NCI-H82 treated with DMSO at 0.1 percent for 48 hours (cell line): ENCODE data around the gene FAM81A.
A peak's percentile ranks its signal among the peaks of the same experiment; 100 is the strongest.

Source experiments
- DNase-seq: peaks from one replicate; lab custom pipeline; 2025; ENCODE audit not compliant: unreplicated experiment; lab: John Stamatoyannopoulos, UW

The FAM81A gene

DNA sequence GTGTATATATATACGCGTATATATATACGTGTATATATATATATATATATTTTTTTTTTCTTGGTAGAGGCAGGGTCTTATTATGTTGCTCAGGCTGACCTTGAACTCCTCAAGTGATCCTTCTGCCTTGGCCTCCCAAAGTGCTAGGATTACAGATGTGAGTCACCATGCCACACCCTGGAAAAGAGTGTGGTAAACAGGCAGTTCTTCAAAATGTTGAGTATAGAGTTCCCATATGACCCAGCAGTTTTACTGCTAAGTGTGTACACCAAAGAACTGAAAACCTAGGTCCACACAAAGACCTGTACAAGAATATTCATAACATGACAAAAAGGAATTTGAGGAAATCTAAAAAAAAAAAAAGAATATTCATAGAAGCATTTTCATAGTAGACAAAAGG is 101.8 kb downstream of the FAM81A start:
- no peak for DNase-seq

DNA sequence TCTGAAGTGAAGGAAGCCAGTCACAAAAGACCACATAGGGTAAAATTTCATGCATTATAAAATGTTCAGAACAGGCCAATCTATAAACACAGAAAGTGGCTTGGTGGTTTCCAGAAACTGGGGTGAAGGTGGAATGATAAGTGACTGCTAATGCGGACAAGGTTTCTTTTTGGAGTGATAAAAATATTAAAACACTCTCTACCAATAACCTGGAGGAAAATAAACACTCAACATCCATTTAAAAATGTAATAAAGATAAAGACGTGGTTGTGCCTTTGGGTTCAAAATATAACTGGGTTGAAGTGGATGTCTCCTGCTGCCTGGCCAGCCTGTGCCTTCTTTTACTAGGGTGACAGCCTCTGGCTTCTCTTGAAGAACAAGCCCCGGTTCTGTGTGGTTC is 102.7 kb downstream of the FAM81A start:
- DNase-seq = no peak

DNA sequence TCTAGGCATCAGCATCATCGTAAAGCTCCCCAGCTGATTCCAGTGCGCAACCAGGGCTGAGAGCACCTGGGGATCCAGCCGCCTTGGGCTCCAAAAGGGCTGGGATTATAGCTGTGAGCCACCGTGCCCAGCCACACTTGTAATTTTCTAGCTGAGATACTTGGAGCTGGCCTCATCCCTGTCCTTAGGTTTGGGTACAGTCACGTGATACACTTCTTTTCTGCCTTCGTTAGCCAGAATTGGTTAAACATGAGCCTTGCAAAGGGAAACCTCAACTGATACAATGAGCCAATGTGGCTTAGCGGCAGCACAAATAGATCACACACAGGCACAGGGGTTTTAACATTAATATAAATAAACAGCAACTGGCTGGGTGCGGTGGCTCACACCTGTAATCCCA is 103.8 kb downstream of the FAM81A start:
- no peak for DNase-seq

DNA sequence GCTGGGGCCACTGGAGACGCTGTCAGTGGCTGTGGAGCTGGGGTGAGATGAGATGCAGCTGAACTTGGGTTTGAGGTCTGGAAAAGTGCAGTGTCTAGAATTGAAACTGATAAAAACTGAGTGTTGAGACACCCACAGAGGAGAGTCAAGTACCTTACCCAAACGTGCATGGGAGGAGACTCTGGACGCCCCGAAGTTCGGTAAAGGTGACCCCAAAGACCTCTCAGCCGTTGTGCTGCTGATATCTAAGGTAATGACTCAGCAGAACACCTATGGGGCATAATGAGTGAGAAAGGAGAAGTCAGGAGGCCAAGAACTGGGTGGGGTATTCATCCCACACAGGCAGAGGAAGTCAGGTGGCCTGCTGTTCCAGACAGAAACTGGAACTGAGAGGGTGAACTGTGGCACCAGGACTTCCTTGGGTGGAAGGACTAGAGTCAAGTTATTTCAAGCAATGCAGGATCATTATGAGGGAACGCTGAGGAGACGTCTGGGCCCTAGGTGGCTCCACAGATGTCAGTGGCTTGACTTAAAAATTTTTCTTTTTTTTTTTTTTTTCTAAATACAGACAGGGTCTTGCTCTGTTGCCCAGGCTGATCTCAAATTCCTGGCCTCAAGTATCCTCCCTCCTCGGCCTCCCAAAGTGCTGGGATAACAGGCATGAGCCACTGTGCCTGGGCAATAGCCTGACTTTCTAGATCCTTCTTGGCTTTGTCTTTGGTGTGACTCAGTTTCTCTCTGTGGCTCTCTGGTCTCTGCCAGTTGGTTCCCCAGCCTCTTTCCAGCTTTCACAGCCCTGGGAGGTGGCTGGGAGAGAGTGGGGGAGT is 105.9 kb downstream of the FAM81A start:
- DNase-seq = no peak

GRCh38 chr15:59545573-59545972 is 107.6 kb downstream of the FAM81A start:
- peak; percentile 24 for DNase-seq

- no peak for DNase-seq
Measured at GRCh38 chr15:59548501-59549226, 110.7 kb downstream of the FAM81A start.

DNA sequence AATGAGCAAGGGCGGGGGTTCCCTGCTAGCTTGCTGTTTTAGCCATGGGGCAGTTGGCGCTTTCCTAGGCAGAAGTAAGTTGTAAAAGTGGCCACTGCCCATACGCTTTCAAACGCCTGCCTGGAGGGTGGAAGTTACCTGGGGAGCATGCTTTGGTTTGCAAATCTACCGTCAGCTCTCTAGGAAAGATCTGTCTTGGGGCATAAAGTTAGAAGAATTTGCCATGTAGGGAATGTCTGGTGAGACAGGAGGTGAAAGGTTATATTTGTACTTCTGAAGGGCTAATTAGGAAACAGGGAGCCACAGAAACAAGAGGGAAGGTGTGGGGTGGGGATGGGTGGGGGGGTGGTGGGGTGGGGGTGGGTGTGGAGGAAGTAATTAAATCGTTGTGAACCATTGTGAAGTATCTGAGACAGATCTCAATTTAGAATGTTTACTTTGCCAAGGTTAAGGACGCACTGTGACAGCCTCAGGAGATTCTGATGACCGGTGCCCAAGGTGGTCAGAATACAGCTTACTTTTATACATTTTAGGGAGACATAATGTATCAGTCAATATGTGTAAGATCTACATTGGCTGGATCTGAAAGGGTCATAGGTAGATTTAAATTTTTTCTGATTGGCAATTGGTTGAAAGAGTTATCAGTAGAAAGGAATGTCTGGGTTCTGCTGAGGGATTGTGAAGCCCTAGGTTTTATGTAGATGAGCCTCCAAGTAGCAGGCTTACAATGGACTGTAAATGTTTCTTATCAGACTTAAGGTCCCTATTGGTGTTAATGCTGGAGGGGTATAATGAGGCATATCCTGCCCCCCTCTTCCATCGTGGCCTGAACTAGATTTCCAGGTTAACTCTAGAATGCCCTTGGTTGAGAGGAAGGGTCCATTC is 111.6 kb downstream of the FAM81A start:
- DNase-seq = no peak

DNA sequence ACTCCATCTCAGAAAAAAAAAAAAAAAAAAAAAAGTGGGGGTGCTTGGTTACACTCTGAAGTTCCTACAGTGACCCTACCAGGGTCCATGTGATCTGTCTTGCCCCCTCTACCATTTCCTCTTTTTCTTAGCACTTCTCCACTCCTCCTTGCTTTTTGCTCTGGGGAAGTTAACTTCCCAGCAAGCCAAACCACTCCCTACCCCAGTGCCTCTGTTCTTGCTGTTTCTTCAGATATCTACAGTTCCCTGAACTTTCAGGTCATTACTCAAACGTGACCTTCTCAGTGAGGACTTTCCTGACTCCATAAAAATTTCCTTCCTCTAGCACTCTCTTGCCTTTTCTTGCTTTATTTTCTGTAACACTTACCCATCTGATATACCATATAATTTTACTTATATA is 112.5 kb downstream of the FAM81A start:
- no peak for DNase-seq

DNA sequence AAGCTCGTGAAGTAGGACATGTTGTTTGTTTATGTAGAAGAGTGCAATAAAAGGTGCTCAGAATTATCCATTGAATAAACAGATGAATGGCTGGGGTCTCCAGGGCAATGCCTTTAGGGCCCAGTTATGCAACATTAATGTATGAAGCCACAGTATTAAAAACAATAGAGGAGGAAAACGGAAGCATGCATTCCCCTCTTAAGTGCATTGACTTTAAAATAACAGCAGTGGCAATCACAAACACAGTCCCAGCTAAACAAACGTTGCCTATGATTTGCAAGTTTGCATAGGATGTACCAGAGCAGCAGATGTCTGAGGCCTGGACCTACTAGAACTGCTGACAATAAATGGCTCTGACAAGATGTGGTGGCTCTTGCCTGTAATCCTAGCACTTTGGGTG is 113.0 kb downstream of the FAM81A start:
- DNase-seq = no peak

GRCh38 chr15:59553879-59554735 is 116.1 kb downstream of the FAM81A start:
- DNase-seq = no peak

DNA sequence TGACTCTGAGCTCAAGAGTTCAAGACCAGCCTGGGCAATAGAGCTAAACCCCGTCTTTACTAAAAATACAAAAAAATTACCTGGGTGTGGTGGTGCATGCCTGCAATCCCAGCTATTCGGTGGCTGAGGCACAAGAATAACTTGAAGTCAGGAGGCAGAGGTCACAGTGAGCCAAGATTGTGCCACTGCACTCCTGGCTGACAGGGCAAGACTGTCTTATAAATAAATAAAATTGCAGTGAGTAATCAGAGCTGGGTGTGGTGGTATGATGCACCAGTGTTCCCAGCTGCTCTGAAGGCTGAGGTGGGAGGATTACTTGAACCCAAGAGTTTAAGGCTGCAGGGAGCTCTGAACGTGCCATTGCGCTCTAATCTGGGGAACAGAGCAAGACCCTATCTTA is 117.7 kb downstream of the FAM81A start:
- DNase-seq = no peak

GRCh38 chr15:59556380-59556779 is 118.4 kb downstream of the FAM81A start:
- DNase-seq = no peak

DNA sequence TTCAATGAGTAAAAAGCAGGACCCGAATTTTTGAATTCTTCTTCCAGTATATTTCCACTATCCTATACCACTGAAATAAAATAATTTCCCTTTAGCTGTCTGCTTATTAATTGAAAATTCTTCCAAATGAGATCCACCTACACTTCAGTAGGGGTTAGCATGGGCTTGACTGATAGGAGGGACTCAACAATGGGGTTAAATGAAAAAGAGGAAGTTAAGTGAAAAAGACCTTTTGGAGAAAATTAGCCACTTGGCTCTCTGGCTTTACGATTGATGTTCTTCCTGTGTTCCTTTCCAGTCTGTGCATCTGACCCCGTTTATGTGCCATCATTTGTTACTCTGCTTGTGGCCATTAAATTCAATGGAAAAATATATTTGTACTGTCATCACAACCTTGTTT is 119.6 kb downstream of the FAM81A start:
- no peak for DNase-seq

DNA sequence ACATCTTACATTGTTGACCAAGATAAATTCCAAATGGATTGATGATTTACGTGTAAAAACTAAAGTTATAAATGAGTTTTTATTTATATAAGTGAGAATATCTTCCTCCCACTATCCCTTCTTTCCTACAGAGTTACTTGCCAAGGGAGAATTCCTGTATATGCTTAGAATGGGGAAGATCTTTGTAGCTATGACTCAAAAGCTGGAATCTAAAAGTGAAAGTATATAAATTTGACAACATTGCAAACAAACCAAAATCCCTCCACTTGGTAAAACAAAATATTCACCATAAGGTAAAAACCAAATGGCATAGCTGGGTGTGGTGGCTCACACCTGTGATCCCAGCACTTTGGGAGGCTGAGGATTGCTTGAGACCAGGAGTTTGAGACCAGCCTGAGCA is 120.9 kb downstream of the FAM81A start:
- DNase-seq = no peak

- DNase-seq = no peak
Measured at GRCh38 chr15:59561547-59561946, 123.6 kb downstream of the FAM81A start.

DNA sequence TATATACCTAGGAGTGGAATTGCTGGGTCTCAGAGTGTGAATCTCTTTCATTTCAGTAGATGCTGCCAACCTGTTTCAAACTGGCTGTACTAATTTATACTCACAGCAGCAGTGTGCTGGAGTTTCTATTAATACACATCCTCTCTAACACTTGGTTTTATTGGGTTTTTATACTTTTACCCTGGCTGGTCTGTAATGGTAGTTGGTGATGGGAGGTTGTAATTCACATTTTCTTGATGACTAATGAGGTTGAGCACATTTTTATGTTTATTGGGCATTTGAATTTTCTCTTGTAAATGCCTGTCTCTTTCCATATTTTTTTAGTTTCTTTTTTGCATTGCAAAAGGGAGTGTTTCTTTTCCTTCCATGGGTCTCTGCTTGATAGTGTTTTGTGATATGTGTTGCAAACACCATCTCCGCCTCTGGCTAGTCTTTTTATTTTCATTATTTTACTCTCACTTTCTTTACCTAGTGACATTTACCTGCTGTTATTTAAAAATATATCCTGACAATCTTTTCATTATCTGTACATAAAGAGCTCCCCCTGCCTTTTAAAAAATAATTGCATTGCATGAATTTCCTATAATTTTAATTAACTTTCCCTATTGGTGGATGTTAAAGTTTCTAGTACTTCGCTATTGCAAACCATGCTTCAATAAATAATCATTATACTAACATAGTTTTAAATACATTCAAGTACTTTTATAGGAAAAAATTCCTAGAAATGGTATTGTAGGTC is 124.6 kb downstream of the FAM81A start:
- DNase-seq = no peak

DNA sequence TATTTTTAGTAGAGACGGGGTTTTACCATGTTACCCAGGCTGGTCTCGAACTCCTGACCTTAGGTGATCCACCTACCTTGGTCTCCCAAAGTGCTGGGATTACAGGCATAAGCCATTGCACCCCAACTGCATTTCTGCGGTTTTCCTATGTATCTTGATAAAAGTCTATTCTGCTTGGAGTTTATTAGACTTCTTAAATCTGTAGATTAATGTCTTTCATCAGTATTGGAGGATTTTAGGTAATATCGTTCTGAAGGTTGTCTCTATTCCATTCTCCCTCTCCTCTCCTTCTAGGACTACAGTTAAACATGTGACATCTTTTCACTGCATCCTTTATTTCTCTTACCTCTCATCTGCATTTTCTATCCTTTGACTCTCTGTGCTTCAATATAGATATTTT is 127.3 kb downstream of the FAM81A start:
- DNase-seq = no peak

GRCh38 chr15:59567324-59567723 is 129.3 kb downstream of the FAM81A start:
- no peak for DNase-seq

- DNase-seq = no peak
Measured at GRCh38 chr15:59569477-59569876, 131.5 kb downstream of the FAM81A start.

GRCh38 chr15:59570315-59570714 is 132.3 kb downstream of the FAM81A start:
- no peak for DNase-seq
